ENCODE results near the gene LMO1. TPM values are rescaled to one million over a fixed set of nuclear protein-coding genes. Genes with fewer than 3 reads are reported as not detected.

LMO1 gene
- total and polyA plus RNA-seq, 4 donors = not detected

DNA sequence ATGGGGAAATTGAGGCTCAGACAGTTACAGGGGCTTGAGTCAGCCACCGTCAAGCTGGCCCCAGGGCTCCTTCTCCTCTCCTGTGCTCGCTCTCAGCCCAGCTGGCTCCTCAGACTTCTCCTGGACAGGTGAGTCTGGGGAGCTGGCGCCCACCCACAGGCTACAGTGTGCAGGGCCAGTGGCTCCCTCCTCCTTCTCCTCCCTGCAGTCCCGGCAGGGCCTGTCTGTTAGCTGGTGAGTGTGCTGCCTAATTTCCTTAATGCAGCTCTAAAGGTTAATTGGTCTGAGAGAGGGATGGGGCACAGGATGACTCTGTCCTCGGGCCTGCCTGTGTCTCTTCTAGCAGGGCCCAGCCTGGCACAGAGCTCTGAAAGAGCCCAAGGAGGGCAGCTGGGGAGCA, 31.7 kb downstream of the LMO1 start:
- 82% methylated on average over 5 of the region's 5 CpGs for WGBS
- Histone ChIP-seq H3K9me3 (ENCODE audit: control insufficient read depth in 4 of 4, low read length in 3 of 4) (no peaks in the 10 kb centered on the region), H3K4me3 (ENCODE audit: low read depth in 1 of 3, low read length in 3 of 3) (no peak overlapping the region), H3K4me1 (ENCODE audit: control insufficient read depth in 4 of 4, insufficient read depth in 4 of 4, low read length in 3 of 4) (no peaks in the 10 kb centered on the region), H3K27ac (ENCODE audit: low read depth in 1 of 2, low read length in 2 of 2) (no peak overlapping the region), H3K36me3 (ENCODE audit: control insufficient read depth in 4 of 4, insufficient read depth in 3 of 4, low read depth in 1 of 4, low read length in 3 of 4) (no peaks in the 10 kb centered on the region), H3K27me3 (ENCODE audit: control insufficient read depth in 4 of 4, insufficient read depth in 4 of 4, low read length in 3 of 4) (no peaks in the 10 kb centered on the region), H3K9ac (ENCODE audit: low read depth in 1 of 2, low read length in 2 of 2) (no peak overlapping the region)
- DNase-seq (ENCODE audit: low spot score) = no peak
- TF ChIP-seq TAF1 (conservative IDR thresholded peaks at IDR 0.05) (no peak), FOXA2 (IDR thresholded peaks at IDR 0.05) (no peak), RAD21 (IDR thresholded peaks at IDR 0.05) (no peak), GABPA (IDR thresholded peaks at IDR 0.05 in 1 of 2, conservative IDR thresholded peaks at IDR 0.05 in 1 of 2) (no peak)

DNA sequence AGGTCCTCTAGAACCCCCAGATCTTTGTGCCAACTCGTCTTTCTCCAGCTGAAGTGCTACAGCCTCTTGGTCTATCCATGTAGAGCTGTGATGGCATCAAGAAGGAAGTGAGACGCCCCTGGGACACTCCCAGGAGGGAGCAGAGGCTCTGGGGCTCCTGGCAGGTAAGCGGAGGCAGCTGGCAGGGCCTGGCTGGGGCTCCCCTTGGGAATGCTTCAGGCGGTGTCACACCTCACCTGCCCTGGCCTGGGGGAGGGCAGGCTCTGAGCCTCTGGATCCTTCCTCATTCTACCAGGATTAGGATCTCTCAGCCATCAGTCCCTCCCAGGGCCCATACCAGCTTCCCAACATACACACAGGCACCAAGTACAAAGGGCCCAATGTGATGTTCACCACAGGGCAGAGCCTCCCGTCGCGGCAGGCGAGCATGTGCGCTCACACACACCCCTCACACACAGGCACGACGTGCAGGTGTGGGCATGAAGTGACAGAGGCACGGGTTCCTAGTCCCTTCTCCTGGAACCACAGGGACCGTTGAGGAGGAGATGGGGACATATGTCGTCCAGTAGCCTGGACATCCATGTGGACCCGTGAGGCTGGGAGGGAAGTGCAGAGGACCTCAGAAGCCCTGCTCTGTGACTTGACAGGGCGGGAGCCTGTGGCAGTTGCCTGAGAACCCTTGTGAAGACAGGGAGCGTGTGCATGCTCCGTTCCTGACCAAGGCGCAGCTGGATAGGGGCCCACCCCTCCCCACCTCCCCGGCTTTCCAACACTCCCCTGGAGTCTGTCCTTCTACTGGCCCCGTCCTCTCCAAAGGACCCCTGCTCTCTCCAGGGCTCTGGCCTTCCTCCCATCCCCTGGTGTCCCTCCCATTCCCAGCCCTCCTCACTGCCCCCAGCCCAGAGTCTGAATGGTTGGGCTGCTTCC, 32.5 kb downstream of the LMO1 start:
- Histone ChIP-seq H3K36me3 (ENCODE audit: control insufficient read depth in 4 of 4, insufficient read depth in 3 of 4, low read depth in 1 of 4, low read length in 3 of 4) (no peaks in the 10 kb centered on the region), H3K9ac (ENCODE audit: low read depth in 1 of 2, low read length in 2 of 2) (no peak overlapping the region), H3K9me3 (ENCODE audit: control insufficient read depth in 4 of 4, low read length in 3 of 4) (no peaks in the 10 kb centered on the region), H3K27ac (ENCODE audit: low read depth in 1 of 2, low read length in 2 of 2) (no peak overlapping the region), H3K27me3 (ENCODE audit: control insufficient read depth in 4 of 4, insufficient read depth in 4 of 4, low read length in 3 of 4) (no peaks in the 10 kb centered on the region), H3K4me3 (ENCODE audit: low read depth in 1 of 3, low read length in 3 of 3) (no peak overlapping the region), H3K4me1 (ENCODE audit: control insufficient read depth in 4 of 4, insufficient read depth in 4 of 4, low read length in 3 of 4) (no peaks in the 10 kb centered on the region)
- TF ChIP-seq RAD21 (IDR thresholded peaks at IDR 0.05) = no peak
- no peak for TF ChIP-seq NR2F2 (IDR thresholded peaks at IDR 0.05)
- TF ChIP-seq JUND (IDR thresholded peaks at IDR 0.05) = no peak
- no peak for TF ChIP-seq RXRA (IDR thresholded peaks at IDR 0.05)
- TF ChIP-seq YY1 (IDR thresholded peaks at IDR 0.05) = no peak
- no peak for TF ChIP-seq HNF4G (IDR thresholded peaks at IDR 0.05)
- TF ChIP-seq, protein P1, sequence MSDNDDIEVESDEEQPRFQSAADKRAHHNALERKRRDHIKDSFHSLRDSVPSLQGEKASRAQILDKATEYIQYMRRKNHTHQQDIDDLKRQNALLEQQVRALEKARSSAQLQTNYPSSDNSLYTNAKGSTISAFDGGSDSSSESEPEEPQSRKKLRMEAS (IDR thresholded peaks at IDR 0.05) = no peak
- TF ChIP-seq, protein P2, sequence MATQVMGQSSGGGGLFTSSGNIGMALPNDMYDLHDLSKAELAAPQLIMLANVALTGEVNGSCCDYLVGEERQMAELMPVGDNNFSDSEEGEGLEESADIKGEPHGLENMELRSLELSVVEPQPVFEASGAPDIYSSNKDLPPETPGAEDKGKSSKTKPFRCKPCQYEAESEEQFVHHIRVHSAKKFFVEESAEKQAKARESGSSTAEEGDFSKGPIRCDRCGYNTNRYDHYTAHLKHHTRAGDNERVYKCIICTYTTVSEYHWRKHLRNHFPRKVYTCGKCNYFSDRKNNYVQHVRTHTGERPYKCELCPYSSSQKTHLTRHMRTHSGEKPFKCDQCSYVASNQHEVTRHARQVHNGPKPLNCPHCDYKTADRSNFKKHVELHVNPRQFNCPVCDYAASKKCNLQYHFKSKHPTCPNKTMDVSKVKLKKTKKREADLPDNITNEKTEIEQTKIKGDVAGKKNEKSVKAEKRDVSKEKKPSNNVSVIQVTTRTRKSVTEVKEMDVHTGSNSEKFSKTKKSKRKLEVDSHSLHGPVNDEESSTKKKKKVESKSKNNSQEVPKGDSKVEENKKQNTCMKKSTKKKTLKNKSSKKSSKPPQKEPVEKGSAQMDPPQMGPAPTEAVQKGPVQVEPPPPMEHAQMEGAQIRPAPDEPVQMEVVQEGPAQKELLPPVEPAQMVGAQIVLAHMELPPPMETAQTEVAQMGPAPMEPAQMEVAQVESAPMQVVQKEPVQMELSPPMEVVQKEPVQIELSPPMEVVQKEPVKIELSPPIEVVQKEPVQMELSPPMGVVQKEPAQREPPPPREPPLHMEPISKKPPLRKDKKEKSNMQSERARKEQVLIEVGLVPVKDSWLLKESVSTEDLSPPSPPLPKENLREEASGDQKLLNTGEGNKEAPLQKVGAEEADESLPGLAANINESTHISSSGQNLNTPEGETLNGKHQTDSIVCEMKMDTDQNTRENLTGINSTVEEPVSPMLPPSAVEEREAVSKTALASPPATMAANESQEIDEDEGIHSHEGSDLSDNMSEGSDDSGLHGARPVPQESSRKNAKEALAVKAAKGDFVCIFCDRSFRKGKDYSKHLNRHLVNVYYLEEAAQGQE (IDR thresholded peaks at IDR 0.05) = no peak
- TF ChIP-seq EGR1 (IDR thresholded peaks at IDR 0.05; ENCODE audit: low read depth in 2 of 2) = no peak
- no peak for TF ChIP-seq FOXA2 (IDR thresholded peaks at IDR 0.05)
- TF ChIP-seq, protein P3, sequence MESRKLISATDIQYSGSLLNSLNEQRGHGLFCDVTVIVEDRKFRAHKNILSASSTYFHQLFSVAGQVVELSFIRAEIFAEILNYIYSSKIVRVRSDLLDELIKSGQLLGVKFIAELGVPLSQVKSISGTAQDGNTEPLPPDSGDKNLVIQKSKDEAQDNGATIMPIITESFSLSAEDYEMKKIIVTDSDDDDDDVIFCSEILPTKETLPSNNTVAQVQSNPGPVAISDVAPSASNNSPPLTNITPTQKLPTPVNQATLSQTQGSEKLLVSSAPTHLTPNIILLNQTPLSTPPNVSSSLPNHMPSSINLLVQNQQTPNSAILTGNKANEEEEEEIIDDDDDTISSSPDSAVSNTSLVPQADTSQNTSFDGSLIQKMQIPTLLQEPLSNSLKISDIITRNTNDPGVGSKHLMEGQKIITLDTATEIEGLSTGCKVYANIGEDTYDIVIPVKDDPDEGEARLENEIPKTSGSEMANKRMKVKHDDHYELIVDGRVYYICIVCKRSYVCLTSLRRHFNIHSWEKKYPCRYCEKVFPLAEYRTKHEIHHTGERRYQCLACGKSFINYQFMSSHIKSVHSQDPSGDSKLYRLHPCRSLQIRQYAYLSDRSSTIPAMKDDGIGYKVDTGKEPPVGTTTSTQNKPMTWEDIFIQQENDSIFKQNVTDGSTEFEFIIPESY (IDR thresholded peaks at IDR 0.05) = no peak
- TF ChIP-seq, protein P4, sequence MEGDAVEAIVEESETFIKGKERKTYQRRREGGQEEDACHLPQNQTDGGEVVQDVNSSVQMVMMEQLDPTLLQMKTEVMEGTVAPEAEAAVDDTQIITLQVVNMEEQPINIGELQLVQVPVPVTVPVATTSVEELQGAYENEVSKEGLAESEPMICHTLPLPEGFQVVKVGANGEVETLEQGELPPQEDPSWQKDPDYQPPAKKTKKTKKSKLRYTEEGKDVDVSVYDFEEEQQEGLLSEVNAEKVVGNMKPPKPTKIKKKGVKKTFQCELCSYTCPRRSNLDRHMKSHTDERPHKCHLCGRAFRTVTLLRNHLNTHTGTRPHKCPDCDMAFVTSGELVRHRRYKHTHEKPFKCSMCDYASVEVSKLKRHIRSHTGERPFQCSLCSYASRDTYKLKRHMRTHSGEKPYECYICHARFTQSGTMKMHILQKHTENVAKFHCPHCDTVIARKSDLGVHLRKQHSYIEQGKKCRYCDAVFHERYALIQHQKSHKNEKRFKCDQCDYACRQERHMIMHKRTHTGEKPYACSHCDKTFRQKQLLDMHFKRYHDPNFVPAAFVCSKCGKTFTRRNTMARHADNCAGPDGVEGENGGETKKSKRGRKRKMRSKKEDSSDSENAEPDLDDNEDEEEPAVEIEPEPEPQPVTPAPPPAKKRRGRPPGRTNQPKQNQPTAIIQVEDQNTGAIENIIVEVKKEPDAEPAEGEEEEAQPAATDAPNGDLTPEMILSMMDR (IDR thresholded peaks at IDR 0.05; ENCODE audit: low read depth, low read length, missing input control) = no peak
- TF ChIP-seq TAF1 (conservative IDR thresholded peaks at IDR 0.05) = no peak
- TF ChIP-seq FOXA1 (IDR thresholded peaks at IDR 0.05) = no peak
- no peak for TF ChIP-seq HNF4A (conservative IDR thresholded peaks at IDR 0.05)
- TF ChIP-seq SP1 (IDR thresholded peaks at IDR 0.05) = no peak
- no peak for DNase-seq (ENCODE audit: low spot score)
- 89% methylated on average over 21 of the region's 21 CpGs for WGBS
